ENCODE data around the gene SPSB4. TPM values are rescaled to one million over a fixed set of nuclear protein-coding genes. Genes with fewer than 3 reads are reported as not detected.
"Not testable (repeated sequence)": the region's sequence is repeated elsewhere in the genome, so short reads cannot be mapped to it uniquely, and the experiment has no call there.

The SPSB4 gene
- total RNA-seq, 1 experiment from 2014 or later: 0.52 TPM

DNA sequence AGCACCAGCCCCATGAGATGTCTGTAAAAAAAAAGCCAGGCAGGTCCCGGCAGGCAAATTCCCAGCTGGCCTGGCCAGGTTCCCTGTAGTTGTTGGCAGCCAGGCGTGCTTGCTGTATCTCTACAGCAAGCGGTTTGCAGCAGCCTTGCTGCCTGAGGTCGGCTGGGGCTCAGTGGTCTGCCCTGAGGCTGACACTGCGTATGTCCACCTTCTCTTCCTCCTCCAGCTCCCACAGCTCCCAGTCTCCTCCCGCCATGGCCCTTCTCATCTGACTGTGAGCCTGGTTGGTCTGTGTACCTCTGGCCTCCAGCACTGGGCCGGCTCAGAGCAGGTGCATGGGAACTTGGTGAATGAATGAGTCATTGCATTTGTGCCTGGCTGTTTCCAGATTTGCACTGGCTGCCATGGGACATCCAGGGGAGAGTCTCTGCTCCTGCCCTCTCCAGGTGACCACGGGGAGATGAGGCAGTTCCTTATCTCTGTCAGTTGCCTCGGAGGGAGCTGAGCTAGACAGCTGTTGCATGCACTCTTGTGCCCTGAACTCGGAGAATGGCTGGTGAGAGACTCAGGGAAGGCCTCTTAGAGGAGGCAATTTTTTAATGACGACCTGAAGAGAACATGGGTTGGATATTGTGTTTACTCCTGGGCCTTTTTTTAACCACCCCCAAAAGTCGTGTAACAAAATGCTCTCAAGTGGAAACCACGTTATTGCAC lies 43.0 kb downstream of the SPSB4 start:
- peak; percentile 50 for DNase-seq (ENCODE audit: low read depth)

DNA sequence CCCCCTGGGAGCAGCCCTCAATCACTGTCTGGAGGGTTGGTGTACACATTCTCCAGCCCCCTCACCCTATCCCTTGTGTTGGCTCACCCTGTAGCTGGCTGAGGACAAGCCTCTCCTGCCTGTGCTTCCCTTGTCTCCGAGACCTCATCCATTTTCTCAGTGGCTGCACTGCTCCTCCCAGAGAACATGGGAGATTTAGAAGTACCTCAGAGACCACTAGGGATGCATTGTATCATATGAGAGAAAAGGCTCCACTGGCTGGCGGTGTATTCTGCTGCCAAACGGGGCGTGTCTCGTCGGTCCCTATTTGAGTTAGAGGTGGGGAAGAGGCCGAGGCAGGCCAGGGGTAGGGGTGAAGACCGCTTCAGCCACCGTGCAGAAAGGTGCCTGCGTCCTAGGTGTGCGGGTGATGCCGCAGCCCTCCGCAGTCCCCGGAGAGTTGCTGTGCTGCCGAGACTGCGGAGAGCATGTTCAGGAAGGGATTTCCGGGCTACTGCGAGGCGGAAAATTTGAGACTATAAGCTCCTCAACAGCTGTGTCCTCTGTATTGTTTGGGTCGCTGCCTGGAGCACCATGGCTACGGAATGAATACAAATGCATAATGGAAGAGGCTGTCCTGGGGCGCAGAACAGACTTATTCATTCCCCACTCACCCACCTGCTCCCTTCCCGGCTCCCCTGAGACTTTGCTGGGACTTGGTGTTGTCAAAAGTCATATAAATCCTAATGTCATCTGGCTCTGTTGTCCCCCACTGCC lies 43.8 kb downstream of the SPSB4 start:
- peak; percentile 97 for DNase-seq (ENCODE audit: low read depth)

DNA sequence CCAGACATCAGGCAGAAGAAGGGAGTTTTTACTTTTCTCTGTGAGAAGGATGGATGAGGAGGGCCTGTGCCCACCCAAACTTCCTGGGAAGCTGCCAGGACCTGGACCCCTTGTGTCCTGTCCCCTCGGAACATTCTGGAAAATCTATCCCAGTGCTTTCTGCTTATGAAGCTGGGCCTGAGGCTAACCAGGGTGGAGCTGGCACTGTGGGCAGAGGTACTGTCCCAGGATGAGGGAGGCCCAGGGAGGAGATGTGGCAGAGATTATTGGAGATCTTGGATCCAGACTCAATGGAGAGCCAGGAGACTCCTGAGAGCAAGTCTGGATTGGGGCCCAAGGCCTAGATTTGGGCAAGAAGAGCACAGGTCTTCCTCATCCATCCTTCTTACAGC lies 44.4 kb downstream of the SPSB4 start:
- DNase-seq (ENCODE audit: low read depth): no peak

DNA sequence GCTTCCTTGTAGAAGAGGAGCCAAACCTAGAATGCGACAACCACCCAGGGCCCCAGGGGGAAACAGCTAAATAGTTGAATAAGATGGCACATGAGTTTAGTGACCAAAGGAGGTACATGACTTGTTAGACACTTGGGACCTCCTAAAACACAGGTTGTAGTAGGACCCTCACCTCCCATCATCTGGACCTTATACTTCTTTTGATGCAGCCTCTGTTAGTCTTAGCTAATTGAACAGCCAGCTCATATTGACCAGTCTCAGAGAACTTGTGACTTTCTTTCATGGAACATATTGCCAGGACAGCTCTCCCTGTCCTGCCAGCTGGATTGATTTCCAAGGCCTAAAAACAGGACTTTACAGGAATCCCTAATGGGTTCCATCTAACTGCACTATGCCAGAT lies 45.0 kb downstream of the SPSB4 start:
- DNase-seq (ENCODE audit: low read depth): no peak

DNA sequence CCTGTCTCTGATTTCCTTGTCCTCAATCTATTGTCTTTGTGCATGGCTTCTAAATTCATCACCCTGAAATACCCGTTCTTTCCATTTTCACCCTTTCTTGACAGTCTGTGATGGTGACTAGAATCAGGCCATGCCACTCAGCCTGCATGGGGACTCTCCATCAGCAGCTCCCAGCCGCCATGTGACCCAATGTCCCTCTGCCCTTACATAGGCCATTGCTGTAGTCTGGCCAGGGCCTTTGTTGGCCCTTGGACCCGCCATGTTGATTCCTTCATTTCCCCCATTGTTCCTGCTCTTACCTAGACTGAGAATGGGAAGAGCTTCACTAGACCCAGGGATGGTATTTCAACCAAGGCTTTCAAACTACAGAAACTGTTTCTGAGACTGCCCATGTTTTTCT lies 45.8 kb downstream of the SPSB4 start:
- no peak for DNase-seq (ENCODE audit: low read depth)

DNA sequence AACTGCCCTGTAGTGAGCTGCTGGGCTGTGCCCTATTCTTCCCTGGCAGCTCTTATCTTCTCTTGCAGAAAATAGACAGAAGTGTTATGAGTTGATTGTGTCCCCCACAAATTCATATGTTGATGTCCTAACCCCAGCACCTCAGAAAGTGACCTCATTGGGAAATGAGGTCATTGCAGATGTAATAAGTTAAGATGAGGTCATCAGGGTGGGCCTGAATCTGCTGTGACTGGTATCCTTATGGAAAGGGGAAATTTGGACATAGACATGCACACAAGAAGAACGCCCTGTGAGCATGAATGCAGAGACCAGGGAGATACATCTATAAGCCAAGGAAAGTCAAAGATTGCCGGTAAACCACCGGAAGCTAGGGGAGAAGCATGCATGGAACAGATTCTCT lies 49.0 kb downstream of the SPSB4 start:
- DNase-seq (ENCODE audit: low read depth): no peak

DNA sequence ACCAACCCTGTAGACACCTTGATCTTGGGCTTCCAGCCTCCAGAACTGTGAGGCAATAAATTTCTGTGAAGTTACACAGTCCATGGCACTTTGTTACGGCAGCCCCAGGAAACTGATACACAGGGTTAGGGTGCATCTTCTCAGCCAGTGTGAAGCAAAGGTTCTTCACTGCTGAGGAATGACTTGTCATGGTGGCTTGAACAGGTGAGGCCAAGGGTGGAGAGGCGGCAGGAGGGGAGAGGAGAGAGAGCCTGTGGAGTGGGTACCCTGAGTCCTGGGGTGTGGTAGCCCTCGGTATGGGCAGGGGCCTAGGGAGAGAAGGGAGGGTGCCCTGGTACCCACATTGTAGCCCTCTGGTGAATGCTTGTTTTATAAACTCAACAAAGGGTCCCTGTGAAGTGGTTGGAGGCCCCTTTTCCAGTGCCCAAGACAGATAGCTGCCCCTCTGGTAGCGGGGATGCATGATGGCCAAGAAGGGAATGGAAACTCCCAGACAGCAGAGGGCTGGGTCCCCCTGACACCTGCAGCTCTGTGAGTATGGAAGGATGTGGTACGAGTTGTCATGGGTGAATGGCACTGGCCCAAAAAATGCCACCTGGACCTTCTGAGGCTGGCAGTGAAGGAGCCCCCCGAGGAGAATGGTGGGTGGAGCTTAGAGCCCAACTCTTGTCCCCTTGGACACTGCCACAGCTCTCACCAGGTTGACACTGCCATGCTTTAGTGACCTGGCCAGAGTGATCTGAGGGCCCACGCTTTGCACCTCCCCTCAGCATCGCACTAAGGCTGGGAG lies 49.6 kb downstream of the SPSB4 start:
- DNase-seq (ENCODE audit: low read depth): no peak

DNA sequence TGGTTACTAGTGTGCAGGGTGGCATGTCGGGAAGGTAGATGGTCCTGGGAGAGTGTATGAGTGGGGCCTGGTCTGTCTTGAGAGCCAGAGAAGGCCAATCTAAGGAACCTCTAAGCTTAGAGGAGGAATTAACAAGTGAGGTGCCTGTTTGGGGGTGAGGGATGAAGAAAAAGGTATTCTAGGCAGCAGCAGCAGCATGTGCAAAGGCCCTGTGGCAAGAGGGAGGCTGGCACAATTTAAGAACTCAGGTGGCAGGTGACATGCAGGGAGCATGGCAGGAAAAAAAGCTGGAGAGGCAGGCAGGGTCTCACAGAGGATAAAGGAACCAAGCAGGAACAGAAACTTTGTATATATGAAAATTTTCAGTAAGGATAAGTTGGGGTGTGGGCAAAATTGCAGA lies 51.2 kb downstream of the SPSB4 start:
- DNase-seq (ENCODE audit: low read depth): no peak

DNA sequence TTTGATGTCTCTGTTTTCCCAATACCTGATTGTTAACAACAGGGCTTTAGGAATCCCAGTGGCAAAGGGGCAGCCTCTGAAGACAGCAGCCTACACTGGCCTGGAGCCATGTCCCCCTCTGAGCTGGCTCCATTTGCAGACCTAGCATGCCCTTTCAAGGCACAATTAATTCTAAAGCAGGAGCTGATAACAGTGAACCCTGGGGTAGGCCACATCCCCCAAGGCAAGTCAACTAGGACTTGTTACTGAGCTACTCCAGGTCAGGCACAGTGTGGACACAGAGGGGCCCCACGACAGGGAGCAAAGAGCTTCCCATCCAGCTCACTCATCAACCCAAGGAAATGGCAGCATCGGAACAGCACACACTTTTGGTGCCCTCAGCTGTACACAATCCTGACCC lies 51.9 kb downstream of the SPSB4 start:
- DNase-seq (ENCODE audit: low read depth): no peak

DNA sequence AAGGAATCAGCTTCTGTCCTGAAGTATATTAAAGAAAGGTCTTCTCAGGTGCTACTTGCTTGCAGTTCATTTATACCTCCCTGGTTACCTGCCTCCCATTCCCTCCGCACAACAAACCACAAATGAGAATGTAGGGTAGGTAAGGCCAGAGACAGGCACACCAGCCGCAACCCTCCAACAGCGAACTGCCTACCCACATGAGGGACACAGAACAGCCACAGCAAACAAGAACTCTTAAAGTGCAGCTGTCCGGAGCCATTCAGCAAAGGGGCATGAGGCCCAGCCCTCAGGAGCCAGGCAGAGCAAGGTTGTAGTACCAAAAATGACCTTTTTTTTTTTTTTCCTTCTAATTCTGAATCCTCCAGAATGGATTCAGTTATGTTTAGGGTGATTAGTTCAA lies 52.4 kb downstream of the SPSB4 start:
- DNase-seq (ENCODE audit: low read depth): no peak

DNA sequence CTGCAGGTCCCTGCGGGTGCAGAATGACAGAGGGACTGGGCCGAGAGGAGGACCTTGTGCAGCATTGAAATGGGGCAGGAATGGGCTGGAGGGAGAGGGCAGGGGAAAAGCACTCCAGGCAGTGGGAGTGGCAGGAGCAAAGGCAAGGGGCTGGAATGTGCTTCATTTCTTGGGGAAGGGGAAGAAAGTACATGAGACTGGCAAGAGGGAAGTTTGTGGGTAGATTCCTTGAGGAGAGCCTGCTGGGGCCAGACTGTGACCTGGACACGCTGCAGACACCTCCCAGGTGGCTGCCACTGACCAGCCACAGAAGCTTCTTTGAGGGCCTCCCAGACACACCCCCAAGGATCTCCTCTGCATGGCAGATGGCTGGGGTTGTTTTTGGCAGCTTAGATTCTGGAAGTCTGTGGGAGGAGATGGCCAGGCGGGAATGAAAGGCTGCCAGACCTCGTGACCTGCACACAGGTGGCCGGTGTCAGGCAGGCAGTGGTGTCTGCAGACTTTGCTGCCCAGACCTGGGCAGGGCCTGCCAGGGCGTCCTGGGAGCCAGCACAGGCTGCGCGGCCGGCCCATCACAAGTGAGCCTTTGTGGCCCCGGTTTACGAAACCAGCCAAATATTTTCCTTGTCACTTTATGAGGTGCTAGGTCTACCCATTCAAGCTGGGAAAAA lies 53.1 kb downstream of the SPSB4 start:
- no peak for DNase-seq (ENCODE audit: low read depth)

DNA sequence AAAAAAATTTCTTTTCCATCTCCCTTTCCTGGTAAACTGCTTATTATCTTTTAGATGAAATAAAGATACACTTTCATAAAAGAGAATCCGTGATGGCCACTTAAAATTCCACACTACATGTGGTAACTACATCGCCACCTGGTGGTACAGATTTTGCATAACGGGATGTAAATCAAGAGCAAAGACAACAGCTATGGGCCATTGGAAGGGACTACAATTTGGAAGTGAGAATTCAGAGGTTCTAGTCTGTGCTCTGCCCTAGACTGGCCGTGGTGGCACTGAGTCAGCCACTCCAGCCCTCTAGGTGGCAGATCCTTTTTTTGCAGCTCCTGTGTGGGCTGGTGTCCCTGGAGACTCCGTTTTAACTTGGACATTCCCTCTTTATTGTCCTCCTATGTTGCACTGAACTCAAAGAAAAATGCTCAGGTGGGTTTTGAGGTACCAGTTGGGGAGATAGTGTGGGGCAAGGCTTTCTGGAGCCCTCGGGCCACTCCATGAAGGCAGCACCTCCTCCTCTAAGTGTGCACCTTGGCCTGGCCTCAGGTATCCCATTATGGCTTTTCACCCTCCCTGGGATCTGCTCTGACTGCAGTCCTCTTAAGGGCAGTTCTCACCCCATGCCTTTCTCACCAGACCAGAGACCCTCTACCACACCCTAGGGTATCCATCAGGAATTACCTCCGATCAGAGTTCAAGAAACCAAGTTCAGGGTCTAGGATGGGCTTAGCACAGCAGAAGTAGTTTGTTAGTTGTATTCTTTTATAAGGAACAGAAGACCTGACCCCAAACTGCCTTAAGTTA lies 54.9 kb downstream of the SPSB4 start:
- DNase-seq (ENCODE audit: low read depth): peak; percentile 81

DNA sequence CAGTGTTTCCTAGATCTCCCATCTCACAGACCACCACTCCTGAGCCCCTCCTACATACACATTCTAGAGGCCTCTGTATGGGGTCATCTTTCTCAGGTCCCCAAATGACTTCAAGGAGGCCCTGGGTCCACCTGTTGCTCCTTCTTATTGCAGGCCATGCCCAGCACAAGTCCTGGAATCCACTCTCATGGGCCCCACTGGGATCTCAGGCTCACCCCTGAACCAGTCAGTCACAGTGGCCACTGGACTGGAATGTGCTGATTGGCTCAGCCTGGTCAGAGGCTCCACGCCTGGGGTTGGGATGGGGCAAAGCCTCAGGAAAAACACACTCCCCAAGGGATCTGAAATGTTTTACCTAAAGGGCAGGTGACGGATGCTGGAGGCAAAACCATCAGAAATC lies 55.7 kb downstream of the SPSB4 start:
- DNase-seq (ENCODE audit: low read depth): no peak

DNA sequence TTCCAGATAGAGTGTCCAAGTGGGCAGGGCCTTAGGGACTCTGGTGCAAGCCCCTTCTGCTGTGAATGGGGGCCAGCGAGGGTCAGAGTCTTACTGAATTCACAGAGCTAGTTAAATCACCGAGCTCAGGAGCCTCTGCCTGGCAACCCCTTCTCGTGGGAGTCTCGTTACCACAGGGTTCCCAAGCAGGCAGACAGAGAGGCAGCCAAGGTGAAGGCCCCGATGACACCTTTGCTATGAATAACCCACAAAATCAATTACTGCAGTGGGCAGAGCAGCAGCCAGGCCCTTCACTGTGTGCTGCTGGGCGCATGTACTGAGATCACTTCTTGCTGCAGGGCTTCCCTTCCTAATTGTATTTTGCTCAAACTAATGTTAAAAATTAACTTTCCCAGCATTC lies 56.9 kb downstream of the SPSB4 start:
- no peak for DNase-seq (ENCODE audit: low read depth)

DNA sequence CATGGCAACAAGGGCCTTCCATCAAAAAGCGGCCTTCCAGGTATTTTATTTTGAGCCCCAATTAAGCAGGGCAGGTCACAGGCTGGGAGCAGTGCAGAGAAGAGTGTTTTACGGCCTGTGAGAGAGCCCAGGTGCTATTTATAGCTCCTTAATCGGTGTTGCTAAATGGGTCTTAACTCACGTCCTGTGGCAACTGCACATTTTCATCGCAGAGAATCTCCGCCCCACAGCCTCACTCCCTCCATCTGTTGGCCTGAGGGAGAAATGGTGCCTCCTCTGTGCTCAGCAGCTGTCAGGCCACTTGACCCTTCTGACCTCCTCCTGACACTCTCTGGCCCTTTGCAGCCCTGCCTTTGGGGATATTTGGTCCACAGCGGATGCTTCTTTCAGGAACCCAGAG lies 58.6 kb downstream of the SPSB4 start:
- DNase-seq (ENCODE audit: low read depth): peak; percentile 75

DNA sequence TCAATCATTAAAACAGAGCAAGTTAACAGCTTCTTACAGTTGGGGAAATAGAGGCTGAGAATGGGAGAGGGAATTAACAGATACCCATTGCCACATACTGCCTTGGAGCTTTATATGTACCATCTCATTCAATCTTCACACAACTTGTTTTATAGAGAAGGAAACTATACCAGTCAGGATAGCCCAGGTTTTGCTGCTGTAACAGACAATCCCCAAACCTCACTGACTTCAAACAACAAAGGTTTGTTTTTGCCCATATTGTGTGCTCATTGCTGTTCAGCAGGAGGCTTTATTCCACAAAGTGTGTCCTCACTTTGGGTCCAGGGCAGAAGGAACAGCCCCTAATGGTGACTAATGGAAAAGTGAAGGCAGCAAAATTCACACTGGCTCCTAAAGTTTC lies 59.2 kb downstream of the SPSB4 start:
- no peak for DNase-seq (ENCODE audit: low read depth)

DNA sequence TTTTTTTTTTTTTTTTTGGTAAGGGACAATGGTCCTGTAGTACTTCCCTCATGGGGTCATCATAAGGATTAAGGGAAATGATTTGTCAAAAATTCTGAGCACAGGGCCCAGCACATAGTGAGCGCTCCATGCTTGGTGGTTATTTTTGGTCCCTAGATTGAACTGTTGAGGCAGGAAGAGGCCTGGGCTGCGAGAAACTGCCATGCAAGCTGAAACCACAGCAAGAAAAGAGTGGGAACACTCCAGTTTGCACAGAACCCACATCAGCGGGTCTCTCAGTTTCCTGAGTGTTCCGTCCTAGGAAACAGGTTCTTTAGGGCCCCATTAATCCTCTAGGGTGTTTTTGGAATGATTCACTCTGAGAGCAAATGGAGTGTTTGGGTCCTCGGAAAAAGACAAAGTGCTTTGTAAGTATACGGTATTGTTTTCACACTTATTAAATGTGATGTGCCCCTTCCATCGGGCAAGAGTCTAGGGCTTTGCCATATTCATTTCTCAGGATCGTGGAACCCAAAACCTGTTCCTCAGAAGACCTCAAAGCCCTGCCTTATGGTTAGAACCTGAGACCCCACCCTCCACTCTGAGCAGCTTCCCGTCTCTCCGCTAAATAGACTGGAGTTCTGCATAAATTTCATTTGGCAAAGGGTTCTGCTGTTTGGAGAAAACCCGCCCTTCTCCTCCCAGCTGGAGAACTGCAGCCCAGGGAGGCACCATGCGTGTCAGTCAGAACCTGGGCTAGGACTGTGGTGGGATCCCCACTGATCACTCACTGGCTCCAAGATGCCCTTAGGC lies 60.4 kb downstream of the SPSB4 start:
- no peak for DNase-seq (ENCODE audit: low read depth)

DNA sequence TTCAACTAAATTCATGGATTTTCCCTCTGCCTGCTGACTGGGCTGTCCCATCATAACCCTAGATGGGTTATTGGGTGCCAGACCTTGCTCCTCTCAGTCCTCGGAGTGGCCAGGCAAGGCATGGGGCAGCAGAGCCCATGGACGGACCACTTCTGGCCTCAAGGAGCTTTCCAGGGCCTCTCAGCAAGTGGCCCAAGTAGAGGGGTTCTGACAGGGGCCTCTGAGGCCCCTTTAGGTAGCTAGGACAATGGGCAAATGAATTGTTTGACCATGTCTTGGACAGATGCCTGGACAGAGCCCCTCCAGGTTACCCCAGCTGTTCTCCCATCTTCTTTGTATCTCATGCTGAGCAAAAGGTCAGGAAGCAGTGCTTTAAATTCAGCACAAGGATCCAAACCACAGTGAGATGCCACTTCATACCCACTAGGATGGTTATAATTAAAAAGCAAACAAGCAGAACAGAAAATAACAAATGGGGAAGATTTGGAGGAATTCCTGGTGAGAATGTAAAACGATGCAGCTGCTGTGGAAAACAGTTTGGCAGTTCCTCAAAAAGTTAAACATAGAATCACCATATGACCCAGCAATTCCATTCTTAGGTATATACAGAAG lies 61.6 kb downstream of the SPSB4 start:
- DNase-seq (ENCODE audit: low read depth): no peak

DNA sequence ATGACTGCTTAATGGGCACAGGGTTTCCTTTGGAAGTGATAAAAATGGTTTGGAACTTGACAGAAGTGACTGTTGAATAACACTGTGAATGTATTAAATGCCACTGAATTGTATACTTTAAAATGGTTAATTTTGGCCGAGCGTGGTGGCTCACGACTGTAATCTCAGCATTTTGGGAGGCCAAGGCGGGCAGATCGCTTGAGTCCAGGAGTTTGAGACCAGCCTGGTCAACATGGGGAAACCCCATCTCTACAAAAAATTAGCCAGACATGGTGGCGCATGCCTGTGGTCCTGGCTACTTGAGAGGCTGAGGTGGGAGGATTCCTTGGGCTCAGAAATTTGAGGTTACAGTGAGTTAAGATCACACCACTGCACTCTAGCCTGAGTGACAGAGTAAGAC lies 62.5 kb downstream of the SPSB4 start:
- DNase-seq (ENCODE audit: low read depth): not testable (repeated sequence)

DNA sequence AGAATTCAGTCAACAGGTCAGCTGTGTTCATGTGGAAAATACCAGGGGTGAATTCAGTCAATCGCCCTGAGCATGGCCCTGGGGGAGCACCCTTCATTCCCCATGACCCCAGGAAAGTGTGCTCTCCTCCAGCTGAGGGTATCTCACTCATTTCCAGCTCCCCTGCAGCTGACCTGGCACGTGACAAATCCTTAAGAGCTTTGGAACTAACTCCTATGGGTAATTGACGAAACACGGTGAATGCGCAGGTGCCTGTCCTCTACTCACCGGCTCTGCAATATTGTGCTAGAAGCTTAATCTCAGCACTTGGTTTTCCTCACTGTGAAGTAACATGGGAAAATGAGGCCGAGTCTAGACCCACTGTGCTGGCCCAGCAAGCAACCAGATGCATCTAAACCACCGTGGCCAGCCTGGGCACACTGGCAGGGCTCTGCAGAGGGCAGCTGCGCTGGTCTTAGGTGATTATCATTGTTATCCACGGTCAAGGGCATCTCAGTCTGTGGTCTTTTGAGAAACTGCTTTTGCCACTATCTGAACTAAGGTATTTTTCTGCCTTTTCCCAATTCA lies 63.1 kb downstream of the SPSB4 start:
- no peak for DNase-seq (ENCODE audit: low read depth)

All from LHCN-M2 (cell line).